Measurements from ENCODE around the gene SYNE1. TPM values are rescaled to one million over a fixed set of nuclear protein-coding genes. Genes with fewer than 3 reads are reported as not detected.
A peak's percentile ranks its signal among the peaks of the same experiment; 100 is the strongest.

The SYNE1 gene
- total RNA-seq, 1 experiment from 2014 or later, result 23.0 TPM

DNA sequence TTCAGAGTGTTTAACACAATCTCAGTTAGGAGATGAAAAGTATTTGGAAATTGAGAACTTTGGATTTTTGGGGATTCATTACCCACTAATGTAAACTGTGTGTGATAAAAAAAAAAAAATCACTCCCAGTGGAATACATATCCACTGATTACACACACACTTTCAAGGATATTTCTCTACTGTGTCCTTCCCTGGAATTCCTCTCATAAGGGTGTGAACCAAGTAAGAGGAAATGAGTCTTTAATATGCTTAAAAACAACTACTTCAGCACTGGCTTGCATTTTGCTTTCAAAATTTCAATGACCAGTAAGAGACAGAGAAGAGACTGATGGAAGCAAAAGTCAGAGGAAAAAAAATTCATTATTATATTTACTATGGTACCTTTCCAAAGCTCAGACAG, 36.1 kb upstream of the SYNE1 start:
- intact Hi-C loops (cut with micrococcal nuclease; ENCODE audit: unreplicated experiment), result no loop called here
- H3K4me3 Mint-ChIP-seq (ENCODE audit: unreplicated experiment), result no peak overlapping the region

DNA sequence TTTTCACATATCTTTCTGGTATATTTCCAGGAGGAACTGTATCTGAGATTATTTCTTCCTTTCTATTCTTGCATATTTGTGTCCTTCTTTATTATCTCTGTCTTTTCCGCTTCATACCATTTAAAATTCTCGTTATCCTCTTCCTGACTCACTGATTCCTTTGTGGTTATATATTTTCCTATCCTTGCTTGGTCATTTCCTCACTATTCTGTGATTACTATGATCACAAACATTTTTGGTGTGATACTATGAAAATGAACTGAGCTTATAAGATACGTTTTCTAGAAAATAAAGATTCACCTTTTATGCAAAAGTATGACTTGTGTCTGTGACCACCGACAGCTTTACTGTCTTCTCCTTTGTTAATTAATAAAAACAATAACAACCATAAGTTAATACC, 34.0 kb upstream of the SYNE1 start:
- CTCF ChIA-PET, result no interaction called here
- DNase-seq, result no peak
- intact Hi-C loops (cut with micrococcal nuclease; ENCODE audit: unreplicated experiment), result no loop called here
- Mint-ChIP-seq H3K4me1 (ENCODE audit: low read depth, unreplicated experiment) (no peaks in the 10 kb centered on the region), H3K9me3 (ENCODE audit: unreplicated experiment) (no peaks in the 10 kb centered on the region), H3K4me3 (ENCODE audit: unreplicated experiment) (no peak overlapping the region), H3K27ac (ENCODE audit: unreplicated experiment) (no peak overlapping the region), H3K27me3 (ENCODE audit: insufficient read depth, unreplicated experiment) (peaks cover 13% of the 10 kb centered on the region), H3K36me3 (ENCODE audit: insufficient read depth, unreplicated experiment) (no peaks in the 10 kb centered on the region)
- no TSS peak for BruUV-seq (replicated peaks)
- Histone ChIP-seq H3K4me1 (no peaks in the 10 kb centered on the region), H3K36me3 (ENCODE audit: control insufficient read depth, insufficient read depth, low read length) (no peaks in the 10 kb centered on the region), H3K4me3 (ENCODE audit: low read depth, low read length) (no peak overlapping the region), H3K27me3 (replicated peaks; ENCODE audit: control insufficient read depth, insufficient read depth, low read length) (no peaks in the 10 kb centered on the region), H3K9me3 (no peaks in the 10 kb centered on the region)
- TF ChIP-seq, protein P1, sequence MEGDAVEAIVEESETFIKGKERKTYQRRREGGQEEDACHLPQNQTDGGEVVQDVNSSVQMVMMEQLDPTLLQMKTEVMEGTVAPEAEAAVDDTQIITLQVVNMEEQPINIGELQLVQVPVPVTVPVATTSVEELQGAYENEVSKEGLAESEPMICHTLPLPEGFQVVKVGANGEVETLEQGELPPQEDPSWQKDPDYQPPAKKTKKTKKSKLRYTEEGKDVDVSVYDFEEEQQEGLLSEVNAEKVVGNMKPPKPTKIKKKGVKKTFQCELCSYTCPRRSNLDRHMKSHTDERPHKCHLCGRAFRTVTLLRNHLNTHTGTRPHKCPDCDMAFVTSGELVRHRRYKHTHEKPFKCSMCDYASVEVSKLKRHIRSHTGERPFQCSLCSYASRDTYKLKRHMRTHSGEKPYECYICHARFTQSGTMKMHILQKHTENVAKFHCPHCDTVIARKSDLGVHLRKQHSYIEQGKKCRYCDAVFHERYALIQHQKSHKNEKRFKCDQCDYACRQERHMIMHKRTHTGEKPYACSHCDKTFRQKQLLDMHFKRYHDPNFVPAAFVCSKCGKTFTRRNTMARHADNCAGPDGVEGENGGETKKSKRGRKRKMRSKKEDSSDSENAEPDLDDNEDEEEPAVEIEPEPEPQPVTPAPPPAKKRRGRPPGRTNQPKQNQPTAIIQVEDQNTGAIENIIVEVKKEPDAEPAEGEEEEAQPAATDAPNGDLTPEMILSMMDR (IDR thresholded peaks at IDR 0.05; ENCODE audit: insufficient read depth in 1 of 2, low read depth in 1 of 2, low read length in 1 of 2, severe bottlenecking in 1 of 2, unreplicated experiment in 1 of 2), result no peak
- POLR2A ChIA-PET, result no interaction called here

More for the DNA sequence above, 36.1 kb upstream of the SYNE1 start:
- Mint-ChIP-seq H3K36me3 (ENCODE audit: insufficient read depth, unreplicated experiment) (no peaks in the 10 kb centered on the region), H3K4me1 (ENCODE audit: low read depth, unreplicated experiment) (no peaks in the 10 kb centered on the region), H3K9me3 (ENCODE audit: unreplicated experiment) (no peaks in the 10 kb centered on the region), H3K27me3 (ENCODE audit: insufficient read depth, unreplicated experiment) (peaks cover 11% of the 10 kb centered on the region), H3K27ac (ENCODE audit: unreplicated experiment) (no peak overlapping the region)
- no TSS peak for BruUV-seq (replicated peaks)
- no peaks in the 10 kb centered on the region for H3K4me1 ChIP-seq
- DNase-seq, result no peak
- POLR2A ChIA-PET, result no interaction called here
- CTCF ChIA-PET, result no interaction called here
- H3K4me3 ChIP-seq (ENCODE audit: low read depth, low read length), result no peak overlapping the region
- no peaks in the 10 kb centered on the region for H3K9me3 ChIP-seq
- H3K36me3 ChIP-seq (ENCODE audit: control insufficient read depth, insufficient read depth, low read length), result no peaks in the 10 kb centered on the region
- TF ChIP-seq, protein P1 (IDR thresholded peaks at IDR 0.05; ENCODE audit: insufficient read depth in 1 of 2, low read depth in 1 of 2, low read length in 1 of 2, severe bottlenecking in 1 of 2, unreplicated experiment in 1 of 2), result no peak
- H3K27me3 ChIP-seq (replicated peaks; ENCODE audit: control insufficient read depth, insufficient read depth, low read length), result no peaks in the 10 kb centered on the region

DNA sequence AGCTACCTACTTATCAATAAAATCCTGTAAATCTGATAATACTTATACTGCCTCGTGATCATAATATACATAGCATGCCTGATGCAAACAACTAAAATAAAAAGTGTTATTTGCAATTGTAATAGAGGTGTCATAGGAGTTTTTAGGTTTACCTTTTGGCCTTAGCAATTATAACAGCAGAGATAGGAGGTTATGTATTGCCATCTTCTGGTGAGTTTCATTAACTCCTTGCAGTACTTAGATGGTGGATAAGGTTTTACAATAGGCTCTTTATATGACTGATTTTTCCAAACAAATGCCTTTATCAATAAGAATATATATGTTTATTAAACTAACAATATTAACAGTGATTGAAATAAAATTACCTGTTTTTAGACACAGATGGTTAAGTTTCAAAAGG, 32.7 kb upstream of the SYNE1 start:
- no TSS peak for BruUV-seq (replicated peaks)
- Histone ChIP-seq H3K4me1 (no peaks in the 10 kb centered on the region), H3K36me3 (ENCODE audit: control insufficient read depth, insufficient read depth, low read length) (no peaks in the 10 kb centered on the region), H3K9me3 (no peaks in the 10 kb centered on the region), H3K27me3 (replicated peaks; ENCODE audit: control insufficient read depth, insufficient read depth, low read length) (no peaks in the 10 kb centered on the region), H3K4me3 (ENCODE audit: low read depth, low read length) (no peak overlapping the region)
- Mint-ChIP-seq H3K36me3 (ENCODE audit: insufficient read depth, unreplicated experiment) (no peaks in the 10 kb centered on the region), H3K27me3 (ENCODE audit: insufficient read depth, unreplicated experiment) (peaks cover 13% of the 10 kb centered on the region), H3K9me3 (ENCODE audit: unreplicated experiment) (no peaks in the 10 kb centered on the region), H3K4me3 (ENCODE audit: unreplicated experiment) (no peak overlapping the region), H3K4me1 (ENCODE audit: low read depth, unreplicated experiment) (no peaks in the 10 kb centered on the region), H3K27ac (ENCODE audit: unreplicated experiment) (no peak overlapping the region)
- intact Hi-C loops (cut with micrococcal nuclease; ENCODE audit: unreplicated experiment), result loop anchor here (1.0 kb wide), 3 partner anchors 27 to 185 kb away; no protein-coding TSS in a partner anchor
- ChIA-PET POLR2A (no interaction called here), CTCF (interaction anchor here (1.4 kb wide), 1 partner anchor 27 kb away, joined by 4 read pairs; no protein-coding TSS in a partner anchor)
- DNase-seq, result peak in 1 of 2 experiments; percentile 5
- TF ChIP-seq, protein P1 (IDR thresholded peaks at IDR 0.05; ENCODE audit: insufficient read depth in 1 of 2, low read depth in 1 of 2, low read length in 1 of 2, severe bottlenecking in 1 of 2, unreplicated experiment in 1 of 2), result peak in 1 of 2 experiments; percentile 36

Measured in Caco-2 (cell line).